Fibroblast of skin of left quadriceps (primary cell): ENCODE results near the gene LRCOL1.

Experiments used
- DNase-seq, 2 experiments: peaks; one replicate each; pipeline ENCODE4 v3.0.0-alpha.2; 2013; ENCODE audit warnings: low read depth in 2 of 2

Gene LRCOL1

GRCh38 chr12:132619071-132619385 lies 8.6 kb upstream of the LRCOL1 start:
- DNase-seq = no peak

- no peak for DNase-seq
These were observed 8.3 kb upstream of the LRCOL1 start, which contains the start of gene P2RX2 for GRCh38 chr12:132618683-132619043. Gene P2RX2, plus strand, starts transcription at chr12:132618776. Its CDS starts 41 bp downstream, at chr12:132618817.

- no peak for DNase-seq
These were observed 7.7 kb upstream of the LRCOL1 start for GRCh38 chr12:132617822-132618682.

GRCh38 chr12:132617135-132617701 lies 6.8 kb upstream of the LRCOL1 start:
- DNase-seq = no peak

GRCh38 chr12:132615579-132616038 lies 5.2 kb upstream of the LRCOL1 start:
- DNase-seq = no peak

GRCh38 chr12:132614861-132615578 lies 4.6 kb upstream of the LRCOL1 start:
- DNase-seq = peak; percentile 55 to 60

- no peak for DNase-seq
These were observed 3.6 kb upstream of the LRCOL1 start for GRCh38 chr12:132614029-132614428.

- DNase-seq = no peak
These were observed 1.2 kb upstream of the LRCOL1 start for GRCh38 chr12:132611620-132612019.

- no peak for DNase-seq
These were observed 652 bp upstream of the LRCOL1 start for GRCh38 chr12:132610866-132611602.

GRCh38 chr12:132608231-132609171 lies 1.9 kb downstream of the LRCOL1 start:
- DNase-seq = no peak

- DNase-seq = no peak
These were observed 3.5 kb downstream of the LRCOL1 start for GRCh38 chr12:132606927-132607326.

- no peak for DNase-seq
These were observed 3.9 kb downstream of the LRCOL1 start for GRCh38 chr12:132606466-132606865.

GRCh38 chr12:132605892-132606291 lies 4.5 kb downstream of the LRCOL1 start:
- DNase-seq = no peak

- DNase-seq = no peak
These were observed 5.5 kb downstream of the LRCOL1 start for GRCh38 chr12:132604668-132605441.

- no peak for DNase-seq
These were observed 6.2 kb downstream of the LRCOL1 start for GRCh38 chr12:132604151-132604618.

GRCh38 chr12:132603240-132604150 lies 6.9 kb downstream of the LRCOL1 start:
- no peak for DNase-seq

- DNase-seq = no peak
These were observed 7.7 kb downstream of the LRCOL1 start for GRCh38 chr12:132602572-132603239.

GRCh38 chr12:132601171-132601883 lies 9.1 kb downstream of the LRCOL1 start:
- no peak for DNase-seq
